H1 (cell line): ENCODE results near the gene SEC24A. TPM values are rescaled to one million over a fixed set of nuclear protein-coding genes. Genes with fewer than 3 reads are reported as not detected.

Source experiments
- CTCF ChIA-PET: fragments of 300-600 bp; sonication (Branson Sonifier 250); formaldehyde crosslinking; loops from one replicate; lab custom pipeline; 2021; ENCODE audit not compliant: partially characterized antibody; lab: Charles Lee
- POLR2A ChIA-PET: fragments of 300-600 bp; sonication (Branson Sonifier 250); formaldehyde crosslinking; loops from one replicate; lab custom pipeline; 2021; ENCODE audit warnings: inconsistent platforms; ENCODE audit not compliant: partially characterized antibody; lab: Charles Lee
- DNase-seq, 2 experiments: peaks; one replicate each; pipeline versions ENCODE4 v3.0.0 to v3.0.0-alpha.2; 2010 to 2022; ENCODE audit warnings: low spot score in 2 of 2, low read depth in 1 of 2, mixed read lengths in 1 of 2
- FAIRE-seq: peaks from 2 replicates; lab custom pipeline; 2011; peaks lifted over from hg19 to GRCh38; lab: Jason Lieb, UNC
- H2AFZ ChIP-seq: 2 replicates; pipeline ENCODE4 v1.8.1; 2012; ENCODE audit warnings: low read length, inconsistent platforms
- H2AK5ac ChIP-seq: 2 replicates; pipeline ENCODE4 v1.6.1; 2013; ENCODE audit warnings: low read depth, low read length
- H2BK120ac ChIP-seq: replicated peaks from 2 replicates; pipeline ENCODE3; 2013; ENCODE audit warnings: low read depth, low read length, inconsistent platforms
- H2BK12ac ChIP-seq: 2 replicates; pipeline ENCODE4 v1.6.1; 2013; ENCODE audit warnings: low read depth, low read length
- H2BK15ac ChIP-seq: 2 replicates; pipeline ENCODE4 v1.6.1; 2013; ENCODE audit warnings: low read length
- H2BK20ac ChIP-seq: 2 replicates; pipeline ENCODE4 v1.6.1; 2013; ENCODE audit warnings: low read length
- H2BK5ac ChIP-seq: 2 replicates; pipeline ENCODE4 v1.6.1; 2013; ENCODE audit warnings: low read depth, low read length
- H3K14ac ChIP-seq: 2 replicates; pipeline ENCODE4 v1.6.1; 2013; ENCODE audit warnings: inconsistent platforms; ENCODE audit not compliant: insufficient read length
- H3K18ac ChIP-seq: 2 replicates; pipeline ENCODE4 v1.6.1; 2013; ENCODE audit warnings: low read length; ENCODE audit errors: extremely low read depth
- H3K23ac ChIP-seq: 2 replicates; pipeline ENCODE4 v1.6.1; 2013; ENCODE audit warnings: inconsistent platforms; ENCODE audit not compliant: insufficient read length
- H3K23me2 ChIP-seq: 2 replicates; pipeline ENCODE4 v1.6.1; 2013; ENCODE audit warnings: low read depth, low read length
- H3K27ac ChIP-seq: 2 replicates; pipeline ENCODE4 v1.6.1; 2011; ENCODE audit warnings: low read depth, low read length, inconsistent platforms
- H3K27me3 ChIP-seq, 4 experiments: replicated peaks in 1 of 4; 1 replicate in 1 of 4; 2 replicates in 3 of 4; pipeline versions ENCODE4 v1.6.1 to v1.8.1; 2011 to 2013; ENCODE audit warnings: low read length in 3 of 4, mild to moderate bottlenecking in 3 of 4, inconsistent platforms in 2 of 4, mixed read lengths in 2 of 4, moderate library complexity in 1 of 4; ENCODE audit not compliant: control insufficient read depth in 3 of 4, insufficient read depth in 3 of 4; ENCODE audit errors: extremely low read depth in 1 of 4
- H3K36me3 ChIP-seq, 4 experiments: 2 replicates each; pipeline versions ENCODE4 v1.6.1 to v1.8.1; 2011 to 2013; ENCODE audit warnings: mild to moderate bottlenecking in 4 of 4, low read length in 3 of 4, moderate library complexity in 2 of 4, control low read depth in 1 of 4, inconsistent platforms in 1 of 4; ENCODE audit not compliant: insufficient read depth in 4 of 4, control insufficient read depth in 2 of 4
- H3K4ac ChIP-seq: replicated peaks from 2 replicates; pipeline ENCODE3; 2013; ENCODE audit warnings: low read length, low read depth, mixed read lengths, inconsistent platforms; ENCODE audit not compliant: insufficient read length
- H3K4me1 ChIP-seq, 4 experiments: replicated peaks in 1 of 4; 1 replicate in 1 of 4; 2 replicates in 3 of 4; pipeline versions ENCODE4 v1.6.1 to v1.8.1; 2011 to 2013; ENCODE audit warnings: low read length in 3 of 4, inconsistent platforms in 2 of 4, mixed read lengths in 1 of 4; ENCODE audit not compliant: insufficient read depth in 4 of 4, control insufficient read depth in 3 of 4
- H3K4me2 ChIP-seq, 2 experiments: 2 replicates each; pipeline versions ENCODE4 v1.6.1 to v1.8.1; 2011 to 2013; ENCODE audit warnings: low read depth in 2 of 2, low read length in 2 of 2, control low read depth in 1 of 2, inconsistent platforms in 1 of 2, mild to moderate bottlenecking in 1 of 2; ENCODE audit not compliant: insufficient read depth in 1 of 2
- H3K4me3 ChIP-seq, 4 experiments: fragments of 200-600, 300-600 bp in 1 of 4; sonication (generic), shearing (Covaris generic), sonication (Bioruptor Twin) in 1 of 4; 2 replicates each; pipeline versions ENCODE4 v1.5.1 to v1.8.1; 2011 to 2016; ENCODE audit warnings: low read length in 4 of 4, low read depth in 3 of 4, control low read depth in 2 of 4, inconsistent platforms in 2 of 4, mild to moderate bottlenecking in 2 of 4, mixed read lengths in 1 of 4, moderate library complexity in 1 of 4; ENCODE audit not compliant: insufficient read depth in 2 of 4; ENCODE audit errors: extremely low read depth in 1 of 4
- H3K56ac ChIP-seq: replicated peaks from 2 replicates; pipeline ENCODE3; 2013; ENCODE audit warnings: low read depth, mild to moderate bottlenecking, mixed read lengths, low read length, inconsistent platforms; ENCODE audit not compliant: insufficient read length
- H3K79me1 ChIP-seq: 2 replicates; pipeline ENCODE4 v1.6.1; 2013; ENCODE audit warnings: low read depth, low read length, control low read depth
- H3K79me2 ChIP-seq, 2 experiments: 2 replicates each; pipeline versions ENCODE4 v1.6.1 to v1.8.1; 2012 to 2013; ENCODE audit warnings: low read length in 2 of 2, mild to moderate bottlenecking in 2 of 2, inconsistent platforms in 1 of 2; ENCODE audit not compliant: insufficient read depth in 2 of 2, control insufficient read depth in 1 of 2
- H3K9ac ChIP-seq, 4 experiments: replicated peaks in 1 of 4; 1 replicate in 1 of 4; 2 replicates in 3 of 4; pipeline versions ENCODE4 v1.6.1 to v1.8.1; 2011 to 2013; ENCODE audit warnings: low read depth in 3 of 4, low read length in 3 of 4, control low read depth in 2 of 4, mild to moderate bottlenecking in 2 of 4, moderate library complexity in 2 of 4, inconsistent platforms in 1 of 4; ENCODE audit errors: extremely low read depth in 1 of 4
- H3K9me3 ChIP-seq, 2 experiments: 2 replicates each; pipeline versions ENCODE4 v1.6.1 to v1.8.1; 2012 to 2013; ENCODE audit warnings: mild to moderate bottlenecking in 2 of 2, moderate library complexity in 2 of 2, control low read depth in 1 of 2, inconsistent platforms in 1 of 2, low read depth in 1 of 2, low read length in 1 of 2, mixed read lengths in 1 of 2; ENCODE audit not compliant: insufficient read depth in 2 of 2
- H4K20me1 ChIP-seq, 2 experiments: replicated peaks in 1 of 2; 2 replicates each; pipeline versions ENCODE3 to v1.8.1; 2011 to 2013; ENCODE audit warnings: inconsistent platforms in 2 of 2, low read length in 2 of 2, mild to moderate bottlenecking in 1 of 2; ENCODE audit not compliant: insufficient read depth in 2 of 2, control insufficient read depth in 1 of 2
- H4K5ac ChIP-seq: 2 replicates; pipeline ENCODE4 v1.6.1; 2013; ENCODE audit warnings: low read length, low read depth, mixed read lengths, inconsistent platforms; ENCODE audit not compliant: insufficient read length
- H4K8ac ChIP-seq: 2 replicates; pipeline ENCODE4 v1.8.0; 2013; ENCODE audit warnings: mild to moderate bottlenecking, moderate library complexity, low read length, inconsistent platforms; ENCODE audit not compliant: insufficient read depth; ENCODE audit errors: extremely low read depth
- H4K91ac ChIP-seq: replicated peaks from 2 replicates; pipeline ENCODE3; 2013; ENCODE audit warnings: low read length, mixed read lengths, inconsistent platforms; ENCODE audit not compliant: insufficient read length
- CREB1 ChIP-seq: IDR thresholded peaks from 2 replicates; pipeline ENCODE4 v1.6.1; 2012; ENCODE audit warnings: inconsistent platforms
- CTBP2 ChIP-seq: IDR thresholded peaks from 2 replicates; pipeline ENCODE4 v1.7.0; 2011; ENCODE audit warnings: borderline replicate concordance, mild to moderate bottlenecking, moderate library complexity, mixed read lengths, low read length; ENCODE audit not compliant: insufficient read depth, insufficient read length
- EP300 ChIP-seq, 2 experiments: IDR thresholded peaks; 1 replicate in 1 of 2; 2 replicates in 1 of 2; pipeline ENCODE4 v1.6.1; 2011 to 2012; ENCODE audit warnings: low read depth in 2 of 2, low read length in 2 of 2, mild to moderate bottlenecking in 2 of 2, borderline replicate concordance in 1 of 2, inconsistent platforms in 1 of 2, moderate library complexity in 1 of 2
- SIRT6 ChIP-seq: IDR thresholded peaks from one replicate; pipeline ENCODE4 v1.7.1; 2012; ENCODE audit warnings: low read length, inconsistent platforms
- SP2 ChIP-seq: IDR thresholded peaks from 2 replicates; pipeline ENCODE4 v1.6.1; 2012; ENCODE audit warnings: mild to moderate bottlenecking, low read length, inconsistent platforms
- SUZ12 ChIP-seq: fragments of 200-600 bp; sonication (generic); IDR thresholded peaks from 2 replicates; pipeline ENCODE4 v1.6.1; 2012; ENCODE audit warnings: mild to moderate bottlenecking, inconsistent platforms, low read length, moderate library complexity, mixed read lengths
- WGBS, 2 experiments: shearing (Covaris generic) in 1 of 2; methylation state at CpG; one replicate each; pipeline versions ENCODE4 v1.1.6 to v1.1.7; 2013 to 2015; ENCODE audit warnings: low lambda C conversion rate in 2 of 2, mixed read lengths in 2 of 2, inconsistent platforms in 1 of 2, low coverage in 1 of 2, missing lambda C conversion rate in 1 of 2; ENCODE audit not compliant: insufficient replicate concordance in 2 of 2, insufficient coverage in 1 of 2, insufficient read length in 1 of 2; ENCODE audit errors: extremely low coverage in 1 of 2, missing lambda C conversion rate in 1 of 2; 5-methylcytosine and 5-hydroxymethylcytosine counted together
- polyA plus RNA-seq, 7 experiments: library from polyadenylated mRNA; depleted of rRNA in 3 of 7; stranded (reverse) in 5 of 7; unstranded in 2 of 7; fragments of >200 nt in 5 of 7; fragments of 200-250 nt in 2 of 7; gene quantifications; 1 replicate in 5 of 7; 2 replicates in 1 of 7; 4 replicates in 1 of 7; pipeline versions ENCODE4 v1.2.1 to v1.2.3, GENCODE V29; 2011 to 2013; ENCODE audit warnings: missing spikeins in 2 of 7, mixed read lengths in 2 of 7
- total RNA-seq: library from RNA; stranded (reverse); fragmentation: NEBNext Ultra II Directional; extraction: Animal tissue kit (Norgen Biotek cat#: 25700); gene quantifications from 2 replicates; pipeline ENCODE4 v1.2.1, GENCODE V29; 2021

Gene SEC24A
- total and polyA plus RNA-seq, 2 of the 8 experiments (the other 6 are each of a cell fraction or from before 2014, with no cell fraction given): 18.8 to 33.7 TPM

- ChIA-PET CTCF (interaction anchor here (1.1 kb wide), 1 partner anchor 11 kb away, joined by 3 read pairs; no protein-coding TSS in a partner anchor), POLR2A (interaction anchor here (1.4 kb wide), 1 partner anchor 426 kb away, joined by 5 read pairs; the partner anchor contains the start of gene SKP1)
- Histone ChIP-seq H3K4me3 (no peak overlapping the region), H4K8ac (no peak overlapping the region), H3K79me1 (no peaks in the 10 kb centered on the region), H2AK5ac (no peak overlapping the region), H3K23ac (no peak overlapping the region), H3K9ac (no peak overlapping the region), H4K5ac (no peak overlapping the region), H3K4me2 (no peak overlapping the region), H2BK20ac (no peak overlapping the region), H3K27ac (no peak overlapping the region), H2BK5ac (no peak overlapping the region), H2BK120ac (no peak overlapping the region), H3K14ac (no peak overlapping the region), H2AFZ (no peak overlapping the region), H3K27me3 (no peaks in the 10 kb centered on the region), H4K20me1 (no peaks in the 10 kb centered on the region), H3K4me1 (no peaks in the 10 kb centered on the region), H3K23me2 (no peaks in the 10 kb centered on the region), H3K9me3 (no peaks in the 10 kb centered on the region), H4K91ac (no peak overlapping the region), H3K36me3 (peaks cover 2 to 18% (median 12%) of the 10 kb centered on the region in 4 experiments; a peak in 6 of 8 replicates), H3K79me2 (no peaks in the 10 kb centered on the region), H2BK12ac (no peak overlapping the region), H2BK15ac (no peak overlapping the region), H3K18ac (no peak overlapping the region), H3K56ac (no peak overlapping the region), H3K4ac (no peak overlapping the region)
- no peak for DNase-seq
- FAIRE-seq: no peak
- WGBS, 2 experiments: 100% methylated on average over 1 of the region's 1 CpG; no CpG with 5 or more reads in 1 of the 2 experiments
- TF ChIP-seq EP300 (IDR thresholded peaks at IDR 0.05; ENCODE audit: borderline replicate concordance in 1 of 2, low read depth in 2 of 2, low read length in 2 of 2) (no peak), SUZ12 (no peak), SIRT6 (no peak), SP2 (no peak), CTBP2 (no peak), CREB1 (no peak)
These were observed 45.5 kb upstream of the SEC24A start for GRCh38 chr5:134603059-134603458.
